Liver (tissue), 9 donors: ENCODE measurements around the gene POU2F2. TPM values are rescaled to one million over a fixed set of nuclear protein-coding genes. Genes with fewer than 3 reads are reported as not detected.
A peak's percentile ranks its signal among the peaks of the same experiment; 100 is the strongest.

Experiments
- DNase-seq: peaks from one replicate; pipeline ENCODE4 v3.0.0-alpha.2; 2017; ENCODE audit warnings: low spot score
- H3K27ac ChIP-seq, 2 donors: one replicate each; pipeline ENCODE4 v1.7.0; 2013; ENCODE audit warnings: inconsistent platforms in 2 of 2, low read length in 2 of 2, control low read depth in 1 of 2, low read depth in 1 of 2, mild to moderate bottlenecking in 1 of 2
- H3K27me3 ChIP-seq, 4 donors: one replicate each; pipeline versions ENCODE4 v1.6.1 to v1.7.0; 2013; ENCODE audit warnings: low read length in 3 of 4, inconsistent platforms in 1 of 4, mild to moderate bottlenecking in 1 of 4, moderate library complexity in 1 of 4; ENCODE audit not compliant: control insufficient read depth in 4 of 4, insufficient read depth in 4 of 4
- H3K36me3 ChIP-seq, 4 donors: one replicate each; pipeline versions ENCODE4 v1.6.1 to v1.7.0; 2013; ENCODE audit warnings: low read length in 3 of 4, mild to moderate bottlenecking in 3 of 4, low read depth in 1 of 4, moderate library complexity in 1 of 4; ENCODE audit not compliant: control insufficient read depth in 4 of 4, insufficient read depth in 3 of 4
- H3K4me1 ChIP-seq, 4 donors: one replicate each; pipeline versions ENCODE4 v1.6.1 to v1.7.0; 2013; ENCODE audit warnings: low read length in 3 of 4, mild to moderate bottlenecking in 3 of 4, moderate library complexity in 1 of 4; ENCODE audit not compliant: control insufficient read depth in 4 of 4, insufficient read depth in 4 of 4
- H3K4me3 ChIP-seq, 3 donors: one replicate each; pipeline versions ENCODE4 v1.6.1 to v1.7.0; 2013; ENCODE audit warnings: low read length in 3 of 3, control low read depth in 1 of 3, low read depth in 1 of 3, mild to moderate bottlenecking in 1 of 3
- H3K9ac ChIP-seq, 2 donors: one replicate each; pipeline ENCODE4 v1.7.0; 2013; ENCODE audit warnings: low read length in 2 of 2, mild to moderate bottlenecking in 2 of 2, moderate library complexity in 2 of 2, control low read depth in 1 of 2, low read depth in 1 of 2
- H3K9me3 ChIP-seq, 4 donors: one replicate each; pipeline versions ENCODE4 v1.6.1 to v1.7.0; 2013; ENCODE audit warnings: low read length in 3 of 4; ENCODE audit not compliant: control insufficient read depth in 4 of 4
- CTCF ChIP-seq: fragments of 150-350 bp; IDR thresholded peaks from 2 replicates; pipeline ENCODE4 v1.5.1; 2017; ENCODE audit warnings: improper control_type of control experiment, low read depth, low read length; ENCODE audit not compliant: missing input control
- FOXA1 ChIP-seq: IDR thresholded peaks from 2 replicates; pipeline ENCODE4 v1.6.1; 2016; ENCODE audit warnings: antibody characterized with exemption
- FOXA2 ChIP-seq: IDR thresholded peaks from 2 replicates; pipeline ENCODE4 v1.6.1; 2016; ENCODE audit warnings: antibody characterized with exemption
- GABPA ChIP-seq, 2 donors: IDR thresholded peaks in 1 of 2; conservative IDR thresholded peaks in 1 of 2; 2 replicates each; pipeline ENCODE4 v1.6.1; 2016; ENCODE audit warnings: antibody characterized with exemption in 2 of 2, mild to moderate bottlenecking in 1 of 2, moderate library complexity in 1 of 2
- HNF4G ChIP-seq: IDR thresholded peaks from 2 replicates; pipeline ENCODE4 v1.6.1; 2016; ENCODE audit warnings: antibody characterized with exemption
- JUND ChIP-seq, 2 donors: IDR thresholded peaks; 2 replicates each; pipeline ENCODE4 v1.6.1; 2016; ENCODE audit warnings: antibody characterized with exemption in 2 of 2
- MAX ChIP-seq: IDR thresholded peaks from 2 replicates; pipeline ENCODE4 v1.6.1; 2016; ENCODE audit warnings: antibody characterized with exemption
- REST ChIP-seq: IDR thresholded peaks from 2 replicates; pipeline ENCODE4 v1.6.1; 2016; ENCODE audit warnings: antibody characterized with exemption, mild to moderate bottlenecking
- RXRA ChIP-seq, 2 donors: IDR thresholded peaks; 2 replicates each; pipeline ENCODE4 v1.6.1; 2017 to 2018; ENCODE audit warnings: antibody characterized with exemption in 2 of 2, mild to moderate bottlenecking in 1 of 2
- YY1 ChIP-seq: IDR thresholded peaks from 2 replicates; pipeline ENCODE4 v1.6.1; 2016; ENCODE audit warnings: antibody characterized with exemption, mild to moderate bottlenecking
- WGBS: extraction: QIAGEN DNeasy Blood & Tissue Kit; methylation state at CpG from one replicate; pipeline ENCODE4 v1.1.7; 2013; 5-methylcytosine and 5-hydroxymethylcytosine counted together
- polyA plus RNA-seq, 2 donors: library from polyadenylated mRNA; stranded (reverse) in 1 of 2; unstranded in 1 of 2; fragments of 200-250 nt in 1 of 2; fragments of >200 nt in 1 of 2; fragmentation: Nextera tagmentation in 1 of 2; extraction: Ambion mirVana in 1 of 2; gene quantifications; one replicate each; pipeline versions ENCODE4 v1.2.1 to v1.2.3, GENCODE V29; 2013 to 2015
- total RNA-seq, 2 donors: library from RNA; depleted of rRNA; stranded (reverse); fragments of >200 nt; gene quantifications; one replicate each; pipeline ENCODE4 v1.2.3, GENCODE V29; 2014
- donor health status: healthy.
- donor health status: healthy.
- donor health status: healthy.
- donor health status: healthy.
- donor health status: healthy.

POU2F2 gene
- total and polyA plus RNA-seq, 4 donors = 0.75 to 1.2 (median 0.97) TPM

- TF ChIP-seq REST = no peak
- no peak for TF ChIP-seq FOXA1
- TF ChIP-seq YY1 = no peak
Observed at GRCh38 chr19:42178791-42179674, 46.8 kb upstream of the POU2F2 start (continued).

GRCh38 chr19:42177686-42178019, 45.4 kb upstream of the POU2F2 start:
- TF ChIP-seq YY1 = no peak
- TF ChIP-seq FOXA1 = no peak
- TF ChIP-seq RXRA (IDR thresholded peaks at IDR 0.05) = no peak
- TF ChIP-seq CTCF = no peak
- TF ChIP-seq JUND (IDR thresholded peaks at IDR 0.05) = no peak
- no peak for TF ChIP-seq FOXA2
- peaks cover 2 to 8% (median 5%) of the 10 kb centered on the region in 4 donors for H3K4me1 ChIP-seq
- no peaks in the 10 kb centered on the region for H3K36me3 ChIP-seq
- H3K27ac ChIP-seq = no peak overlapping the region
- no peak overlapping the region for H3K4me3 ChIP-seq
- DNase-seq = no peak
- H3K9ac ChIP-seq = no peak overlapping the region
- H3K27me3 ChIP-seq = peaks cover 0 to 19% (median 11%) of the 10 kb centered on the region in 4 donors
- no peaks in the 10 kb centered on the region for H3K9me3 ChIP-seq
- WGBS = 25% methylated on average over 3 of the region's 3 CpGs

GRCh38 chr19:42176990-42177685, 44.9 kb upstream of the POU2F2 start:
- WGBS = 2% methylated on average over 66 of the region's 66 CpGs
- Histone ChIP-seq H3K27me3 (peaks cover 0 to 19% (median 9%) of the 10 kb centered on the region in 4 donors), H3K9ac (no peak overlapping the region), H3K4me3 (peak overlapping the region in 1 of 3 donors; percentile 42), H3K36me3 (no peaks in the 10 kb centered on the region), H3K4me1 (peaks cover 2 to 8% (median 5%) of the 10 kb centered on the region in 4 donors), H3K9me3 (no peaks in the 10 kb centered on the region), H3K27ac (no peak overlapping the region)
- TF ChIP-seq HNF4G (no peak), MAX (no peak), JUND (IDR thresholded peaks at IDR 0.05) (no peak), GABPA (IDR thresholded peaks at IDR 0.05 in 1 of 2, conservative IDR thresholded peaks at IDR 0.05 in 1 of 2) (no peak)
- no peak for DNase-seq
